ENCODE results near the gene SH3BP1.

- TF ChIP-seq UBTF (IDR thresholded peaks at IDR 0.05; ENCODE audit: borderline replicate concordance in 1 of 2, low read depth in 2 of 2, low read length in 2 of 2) = no peak
- TF ChIP-seq ETV6 (IDR thresholded peaks at IDR 0.05; ENCODE audit: borderline replicate concordance in 1 of 2, low read depth in 2 of 2, low read length in 1 of 2) = no peak
- no peak for TF ChIP-seq ETV6 (CRISPR knock-in tag; IDR thresholded peaks at IDR 0.05; ENCODE audit: borderline replicate concordance)
- no peak for TF ChIP-seq ZNF311 (CRISPR knock-in tag; IDR thresholded peaks at IDR 0.05)
- TF ChIP-seq ZNF41 (CRISPR knock-in tag; conservative IDR thresholded peaks at IDR 0.05) = no peak
- no peak for TF ChIP-seq ZNF133 (CRISPR knock-in tag; IDR thresholded peaks at IDR 0.05)
Measured at GRCh38 chr22:37627545-37627944, 11.9 kb upstream of the SH3BP1 start.
